AG09319 (cell line): Measurements from ENCODE around the gene PTPRU.
"Not testable (repeated sequence)": the region's sequence is repeated elsewhere in the genome, so short reads cannot be mapped to it uniquely, and the experiment has no call there.

Experiments used
- DNase-seq: peaks from one replicate; pipeline ENCODE4 v3.0.0-alpha.2; 2010; ENCODE audit warnings: low read depth; ENCODE audit errors: extremely low read depth
- CTCF ChIP-seq: IDR thresholded peaks from 2 replicates; pipeline ENCODE4 v1.5.1; 2011; ENCODE audit warnings: low read depth, mild to moderate bottlenecking, inconsistent platforms, low read length, moderate library complexity

The PTPRU gene

GRCh38 chr1:29312469-29313461 is 76.4 kb downstream of the PTPRU start:
- no peak for TF ChIP-seq CTCF
- no peak for DNase-seq

- DNase-seq = not testable (repeated sequence)
Measured at GRCh38 chr1:29314685-29315084, 78.4 kb downstream of the PTPRU start.

- DNase-seq = no peak
- no peak for TF ChIP-seq CTCF
Measured at GRCh38 chr1:29315262-29315661, 78.9 kb downstream of the PTPRU start.

GRCh38 chr1:29315876-29316275 is 79.6 kb downstream of the PTPRU start:
- no peak for DNase-seq
- TF ChIP-seq CTCF = no peak

GRCh38 chr1:29317063-29317915 is 81.0 kb downstream of the PTPRU start:
- no peak for TF ChIP-seq CTCF
- no peak for DNase-seq

- no peak for TF ChIP-seq CTCF
- no peak for DNase-seq
Measured at GRCh38 chr1:29317916-29318530, 81.7 kb downstream of the PTPRU start.

GRCh38 chr1:29318724-29319123 is 82.4 kb downstream of the PTPRU start:
- TF ChIP-seq CTCF = no peak
- DNase-seq = no peak
